Stomach (tissue), 4 donors: ENCODE measurements around the gene NHLRC1.

Experiments used
- CTCF ChIP-seq, 7 experiments: fragments of 450-650 bp in 4 of 7; fragments of 200-600 bp in 3 of 7; sonication (generic) in 3 of 7; IDR thresholded peaks; one replicate each; pipeline ENCODE4 v1.5.1; 2016 to 2019; ENCODE audit warnings: antibody characterized with exemption in 7 of 7, control low read depth in 2 of 7, mild to moderate bottlenecking in 1 of 7
- EP300 ChIP-seq: sonication (generic); formaldehyde crosslinking; IDR thresholded peaks from one replicate; pipeline ENCODE4 v1.6.1; 2017; ENCODE audit warnings: antibody characterized with exemption

GRCh38 chr6:18122128-18123093, at the start of gene NHLRC1:
- TF ChIP-seq CTCF (IDR thresholded peaks at IDR 0.05) (peak in 6 of 7 experiments; percentile 34 to 95 (median 90)), EP300 (no peak)
